Adrenal gland (tissue), 5 donors: Measurements from ENCODE around the gene VSIR.

Experiments
- POLR2A ChIP-seq, 2 donors: fragments of 450-650 bp; IDR thresholded peaks; one replicate each; pipeline ENCODE4 v1.6.1; 2017; ENCODE audit warnings: antibody characterized with exemption in 2 of 2, mild to moderate bottlenecking in 2 of 2, moderate library complexity in 1 of 2
- TF ChIP-seq, protein P1 (sequence below), 6 experiments: fragments of 450-650 bp in 4 of 6; fragments of 200-600 bp in 2 of 6; sonication (generic) in 1 of 6; IDR thresholded peaks; 1 replicate in 5 of 6; 2 replicates in 1 of 6; pipeline versions ENCODE4 v1.5.1 to v1.8.0; 2016 to 2021; ENCODE audit warnings: antibody characterized with exemption in 6 of 6, mild to moderate bottlenecking in 2 of 6, moderate library complexity in 1 of 6
- donor health status: DM: no; HTN: no; CAD: no.

DNA sequence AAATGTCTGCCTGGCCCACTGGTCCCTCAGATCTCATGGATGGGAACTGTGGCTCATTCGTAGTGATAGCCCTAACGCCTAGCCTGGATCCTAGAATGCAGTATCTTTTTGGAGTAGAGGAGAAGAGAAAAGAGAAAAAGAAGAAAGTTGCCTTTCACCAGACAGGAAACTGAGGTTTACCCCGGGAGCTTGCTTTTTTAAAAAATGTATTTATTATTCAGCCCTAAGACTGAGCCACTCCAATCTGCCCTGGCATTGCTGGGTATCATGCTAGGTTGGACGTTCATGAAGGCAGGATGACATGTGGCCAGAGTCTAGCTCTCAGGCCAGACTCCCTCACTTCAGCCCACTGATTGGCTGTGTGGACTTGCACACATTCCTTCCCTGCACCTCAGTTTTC, 32.3 kb downstream of the VSIR start:
- TF ChIP-seq, protein P1, sequence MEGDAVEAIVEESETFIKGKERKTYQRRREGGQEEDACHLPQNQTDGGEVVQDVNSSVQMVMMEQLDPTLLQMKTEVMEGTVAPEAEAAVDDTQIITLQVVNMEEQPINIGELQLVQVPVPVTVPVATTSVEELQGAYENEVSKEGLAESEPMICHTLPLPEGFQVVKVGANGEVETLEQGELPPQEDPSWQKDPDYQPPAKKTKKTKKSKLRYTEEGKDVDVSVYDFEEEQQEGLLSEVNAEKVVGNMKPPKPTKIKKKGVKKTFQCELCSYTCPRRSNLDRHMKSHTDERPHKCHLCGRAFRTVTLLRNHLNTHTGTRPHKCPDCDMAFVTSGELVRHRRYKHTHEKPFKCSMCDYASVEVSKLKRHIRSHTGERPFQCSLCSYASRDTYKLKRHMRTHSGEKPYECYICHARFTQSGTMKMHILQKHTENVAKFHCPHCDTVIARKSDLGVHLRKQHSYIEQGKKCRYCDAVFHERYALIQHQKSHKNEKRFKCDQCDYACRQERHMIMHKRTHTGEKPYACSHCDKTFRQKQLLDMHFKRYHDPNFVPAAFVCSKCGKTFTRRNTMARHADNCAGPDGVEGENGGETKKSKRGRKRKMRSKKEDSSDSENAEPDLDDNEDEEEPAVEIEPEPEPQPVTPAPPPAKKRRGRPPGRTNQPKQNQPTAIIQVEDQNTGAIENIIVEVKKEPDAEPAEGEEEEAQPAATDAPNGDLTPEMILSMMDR (IDR thresholded peaks at IDR 0.05): no peak
- no peak for TF ChIP-seq POLR2A (IDR thresholded peaks at IDR 0.05)
